ENCODE measurements around the gene AP3B1. TPM values are rescaled to one million over a fixed set of nuclear protein-coding genes. Genes with fewer than 3 reads are reported as not detected.
"Not testable (repeated sequence)": the region's sequence is repeated elsewhere in the genome, so short reads cannot be mapped to it uniquely, and the experiment has no call there.

The AP3B1 gene
- total RNA-seq, 2 experiments from 2014 or later, result 41.2 to 55.7 TPM

- DNase-seq (no peak), ATAC-seq (no peak)
- Mint-ChIP-seq H3K27me3 (no peaks in the 10 kb centered on the region), H3K9me3 (ENCODE audit: low read depth) (peaks cover 5% of the 10 kb centered on the region), H3K27ac (no peak overlapping the region), H3K36me3 (ENCODE audit: low read depth) (peaks cover 10% of the 10 kb centered on the region), H3K4me3 (no peak overlapping the region), H3K4me1 (no peaks in the 10 kb centered on the region)
- CTCF ChIA-PET, result interaction anchor here (0.7 to 2.1 kb wide), 5 partner anchors 14 to 137 kb away, joined by 3 to 8 read pairs (median 3); no protein-coding TSS in a partner anchor
- intact Hi-C loops (cut with DNase I, micrococcal nuclease), result no loop called here
- POLR2A ChIA-PET, result interaction anchor here (0.6 kb wide), 1 partner anchor 44 kb away, joined by 3 read pairs; no protein-coding TSS in a partner anchor
These were observed 231.9 kb downstream of the AP3B1 start for GRCh38 chr5:78062645-78063044.

GRCh38 chr5:78060421-78060820 lies 234.1 kb downstream of the AP3B1 start:
- no peak for ATAC-seq
- no peaks in the 10 kb centered on the region for H3K27me3 Mint-ChIP-seq
- no peaks in the 10 kb centered on the region for H3K9me3 Mint-ChIP-seq (ENCODE audit: low read depth)
- H3K4me1 Mint-ChIP-seq, result no peaks in the 10 kb centered on the region
- POLR2A ChIA-PET, result no interaction called here
- peaks cover 2% of the 10 kb centered on the region for H3K36me3 Mint-ChIP-seq (ENCODE audit: low read depth)
- intact Hi-C loops (cut with DNase I, micrococcal nuclease), result no loop called here
- no peak for DNase-seq
- no peak overlapping the region for H3K4me3 Mint-ChIP-seq
- CTCF ChIA-PET, result no interaction called here
- no peak overlapping the region for H3K27ac Mint-ChIP-seq

GRCh38 chr5:78058625-78059024 lies 235.9 kb downstream of the AP3B1 start:
- no peak overlapping the region for H3K27ac Mint-ChIP-seq
- ChIA-PET POLR2A (no interaction called here), CTCF (no interaction called here)
- no peaks in the 10 kb centered on the region for H3K27me3 Mint-ChIP-seq
- ATAC-seq, result no peak
- no peak overlapping the region for H3K4me3 Mint-ChIP-seq
- no peaks in the 10 kb centered on the region for H3K4me1 Mint-ChIP-seq
- peaks cover 2% of the 10 kb centered on the region for H3K36me3 Mint-ChIP-seq (ENCODE audit: low read depth)
- DNase-seq, result no peak
- intact Hi-C loops (cut with DNase I, micrococcal nuclease), result no loop called here
- H3K9me3 Mint-ChIP-seq (ENCODE audit: low read depth), result no peaks in the 10 kb centered on the region

GRCh38 chr5:78056901-78057514 lies 237.5 kb downstream of the AP3B1 start:
- ATAC-seq (no peak), DNase-seq (no peak)
- intact Hi-C loops (cut with DNase I, micrococcal nuclease), result no loop called here
- Mint-ChIP-seq H3K36me3 (ENCODE audit: low read depth) (peaks cover 2% of the 10 kb centered on the region), H3K27me3 (no peaks in the 10 kb centered on the region), H3K4me1 (no peaks in the 10 kb centered on the region), H3K27ac (no peak overlapping the region), H3K9me3 (ENCODE audit: low read depth) (no peaks in the 10 kb centered on the region), H3K4me3 (no peak overlapping the region)
- ChIA-PET POLR2A (no interaction called here), CTCF (interaction anchor here (0.8 kb wide), 1 partner anchor 8 kb away, joined by 3 read pairs; no protein-coding TSS in a partner anchor)

- no peak for DNase-seq
- ATAC-seq, result no peak
- H3K4me1 Mint-ChIP-seq, result no peaks in the 10 kb centered on the region
- CTCF ChIA-PET, result no interaction called here
- H3K27ac Mint-ChIP-seq, result no peak overlapping the region
- H3K36me3 Mint-ChIP-seq (ENCODE audit: low read depth), result peaks cover 2% of the 10 kb centered on the region
- POLR2A ChIA-PET, result no interaction called here
- H3K4me3 Mint-ChIP-seq, result no peak overlapping the region
- no peaks in the 10 kb centered on the region for H3K27me3 Mint-ChIP-seq
- H3K9me3 Mint-ChIP-seq (ENCODE audit: low read depth), result no peaks in the 10 kb centered on the region
- intact Hi-C loops (cut with DNase I, micrococcal nuclease), result no loop called here
These were observed 238.4 kb downstream of the AP3B1 start for GRCh38 chr5:78056053-78056452.

GRCh38 chr5:78050888-78051287 lies 243.6 kb downstream of the AP3B1 start:
- H3K4me3 Mint-ChIP-seq, result no peak overlapping the region
- ChIA-PET POLR2A (interaction anchor here (0.6 kb wide), 1 partner anchor 407 kb away, joined by 6 read pairs; no protein-coding TSS in a partner anchor), CTCF (no interaction called here)
- DNase-seq, result no peak
- H3K4me1 Mint-ChIP-seq, result no peaks in the 10 kb centered on the region
- peaks cover 14% of the 10 kb centered on the region for H3K36me3 Mint-ChIP-seq (ENCODE audit: low read depth)
- H3K27me3 Mint-ChIP-seq, result no peaks in the 10 kb centered on the region
- peaks cover 3% of the 10 kb centered on the region for H3K9me3 Mint-ChIP-seq (ENCODE audit: low read depth)
- ATAC-seq, result no peak
- intact Hi-C loops (cut with DNase I, micrococcal nuclease), result no loop called here
- H3K27ac Mint-ChIP-seq, result no peak overlapping the region

- H3K9me3 Mint-ChIP-seq (ENCODE audit: low read depth); H3K27ac Mint-ChIP-seq; ATAC-seq; H3K4me1 Mint-ChIP-seq; intact Hi-C loops (cut with DNase I, micrococcal nuclease); H3K4me3 Mint-ChIP-seq; DNase-seq; H3K27me3 Mint-ChIP-seq; POLR2A ChIA-PET; CTCF ChIA-PET: not testable (repeated sequence)
- peaks cover 23% of the 10 kb centered on the region for H3K36me3 Mint-ChIP-seq (ENCODE audit: low read depth)
These were observed 247.7 kb downstream of the AP3B1 start for GRCh38 chr5:78046823-78047222.

- no peaks in the 10 kb centered on the region for H3K4me1 Mint-ChIP-seq
- no peak for DNase-seq
- ChIA-PET CTCF (no interaction called here), POLR2A (no interaction called here)
- H3K36me3 Mint-ChIP-seq (ENCODE audit: low read depth), result peaks cover 23% of the 10 kb centered on the region
- H3K27me3 Mint-ChIP-seq, result no peaks in the 10 kb centered on the region
- ATAC-seq, result no peak
- peaks cover 3% of the 10 kb centered on the region for H3K9me3 Mint-ChIP-seq (ENCODE audit: low read depth)
- intact Hi-C loops (cut with DNase I, micrococcal nuclease), result no loop called here
- H3K4me3 Mint-ChIP-seq, result no peak overlapping the region
- no peak overlapping the region for H3K27ac Mint-ChIP-seq
These were observed 248.5 kb downstream of the AP3B1 start for GRCh38 chr5:78046006-78046405.

GRCh38 chr5:78041805-78042204 lies 252.7 kb downstream of the AP3B1 start:
- Mint-ChIP-seq H3K27ac (no peak overlapping the region), H3K36me3 (ENCODE audit: low read depth) (peaks cover 24% of the 10 kb centered on the region), H3K4me1 (no peaks in the 10 kb centered on the region), H3K27me3 (no peaks in the 10 kb centered on the region), H3K4me3 (no peak overlapping the region), H3K9me3 (ENCODE audit: low read depth) (no peaks in the 10 kb centered on the region)
- ChIA-PET POLR2A (interaction anchor here (0.7 kb wide), 1 partner anchor 184 kb away, joined by 3 read pairs; no protein-coding TSS in a partner anchor), CTCF (interaction anchor here (1.3 kb wide), 1 partner anchor 20 kb away, joined by 3 read pairs; no protein-coding TSS in a partner anchor)
- DNase-seq (no peak), ATAC-seq (no peak)
- intact Hi-C loops (cut with DNase I, micrococcal nuclease), result no loop called here

GRCh38 chr5:78025540-78025939 lies 269.0 kb downstream of the AP3B1 start:
- Mint-ChIP-seq H3K4me3 (no peak overlapping the region), H3K27me3 (no peaks in the 10 kb centered on the region), H3K9me3 (ENCODE audit: low read depth) (no peaks in the 10 kb centered on the region), H3K36me3 (ENCODE audit: low read depth) (peaks cover 4% of the 10 kb centered on the region), H3K4me1 (no peaks in the 10 kb centered on the region), H3K27ac (no peak overlapping the region)
- DNase-seq, result no peak
- intact Hi-C loops (cut with DNase I, micrococcal nuclease), result no loop called here
- ChIA-PET CTCF (no interaction called here), POLR2A (interaction anchor here (0.6 kb wide), 1 partner anchor 646 kb away, joined by 3 read pairs; no protein-coding TSS in a partner anchor)
- ATAC-seq, result no peak

GRCh38 chr5:78019744-78020143 lies 274.8 kb downstream of the AP3B1 start:
- no peaks in the 10 kb centered on the region for H3K9me3 Mint-ChIP-seq (ENCODE audit: low read depth)
- no peaks in the 10 kb centered on the region for H3K4me1 Mint-ChIP-seq
- peaks cover 4% of the 10 kb centered on the region for H3K36me3 Mint-ChIP-seq (ENCODE audit: low read depth)
- CTCF ChIA-PET, result no interaction called here
- H3K27ac Mint-ChIP-seq, result no peak overlapping the region
- no peak overlapping the region for H3K4me3 Mint-ChIP-seq
- ATAC-seq, result no peak
- POLR2A ChIA-PET, result no interaction called here
- DNase-seq, result no peak
- intact Hi-C loops (cut with DNase I, micrococcal nuclease), result no loop called here
- no peaks in the 10 kb centered on the region for H3K27me3 Mint-ChIP-seq

GRCh38 chr5:78016863-78017529 lies 277.5 kb downstream of the AP3B1 start:
- DNase-seq (no peak), ATAC-seq (no peak)
- H3K27me3 Mint-ChIP-seq, result no peaks in the 10 kb centered on the region
- intact Hi-C loops (cut with DNase I, micrococcal nuclease), result no loop called here
- H3K4me3 Mint-ChIP-seq, result no peak overlapping the region
- H3K9me3 Mint-ChIP-seq (ENCODE audit: low read depth), result no peaks in the 10 kb centered on the region
- no peaks in the 10 kb centered on the region for H3K4me1 Mint-ChIP-seq
- no peak overlapping the region for H3K27ac Mint-ChIP-seq
- ChIA-PET CTCF (interaction anchor here (0.8 kb wide), 1 partner anchor 10 kb away, joined by 4 read pairs; no protein-coding TSS in a partner anchor), POLR2A (interaction anchor here (0.7 kb wide), 1 partner anchor 880 kb away, joined by 3 read pairs; no protein-coding TSS in a partner anchor)
- H3K36me3 Mint-ChIP-seq (ENCODE audit: low read depth), result peaks cover 7% of the 10 kb centered on the region
